ENCODE results near the gene FRMD5.

- TF ChIP-seq CTCF (IDR thresholded peaks at IDR 0.05; ENCODE audit: insufficient read depth, low read length, poor library complexity, severe bottlenecking) = no peak
- TF ChIP-seq EZH2phosphoT487 (conservative IDR thresholded peaks at IDR 0.05; ENCODE audit: low read length) = no peak
Measured at GRCh38 chr15:44096596-44096995, 98.5 kb downstream of the FRMD5 start.
